A549 treated with Hydrocortisone at 1 μM for 4 hours (cell line): ENCODE data around the gene COX5A. TPM values are rescaled to one million over a fixed set of nuclear protein-coding genes. Genes with fewer than 3 reads are reported as not detected.

ENCODE experiments used
- total RNA-seq: library from RNA; stranded (reverse); fragments of 200-300 nt; extraction: Qiagen RNA extraction; gene quantifications from 5 replicates; pipeline ENCODE4 v1.2.3, GENCODE V29; 2022

Gene COX5A
- total RNA-seq, result 375 to 627 TPM (median 557 TPM) in 5 replicates

GRCh38 chr15:74937590-74938371 is at the start of gene COX5A:
TSS of gene COX5A (minus strand) at chr15:74938073. CDS start at chr15:74938014, 59 bp downstream.

GRCh38 chr15:74956648-74957475 is 19.0 kb upstream of the COX5A start, which contains the start of gene RPP25:
TSS of gene RPP25 (minus strand) at chr15:74956772. CDS start at chr15:74956583, 189 bp downstream.

GRCh38 chr15:74906450-74907162 is 31.3 kb downstream of the COX5A start, which contains the start of gene FAM219B:
TSS of gene FAM219B (minus strand) at chr15:74906851. CDS start at chr15:74906800, 51 bp downstream.

GRCh38 chr15:74889883-74890664 is 47.8 kb downstream of the COX5A start, which contains the start of gene MPI:
TSS of gene MPI (plus strand) at chr15:74890042. CDS start at chr15:74890074, 32 bp downstream.

GRCh38 chr15:74873036-74873755 is 64.7 kb downstream of the COX5A start, which contains the start of gene SCAMP2:
TSS of gene SCAMP2 (minus strand) at chr15:74873365. CDS start at chr15:74873255, 110 bp downstream.

Other genes with a start within 250 kb of the COX5A start
- 18.7 to 26.6 TPM (median 20.9 TPM) in 5 replicates for gene EDC3, start 242.0 kb downstream of the COX5A start, total RNA-seq
- gene CYP1A1, start 212.5 kb downstream of the COX5A start, total RNA-seq, result 1.4 to 2.5 TPM (median 1.8 TPM) in 5 replicates
- not detected in 5 replicates for gene CYP1A2, start 189.2 kb downstream of the COX5A start, total RNA-seq
- gene CSK, start 156.0 kb downstream of the COX5A start, total RNA-seq, result 59.4 to 74.2 TPM (median 63.1 TPM) in 5 replicates
- gene LMAN1L, start 125.2 kb downstream of the COX5A start, total RNA-seq, result 0.09 to 0.15 TPM in 2 of 5 replicates, not detected in the others
- gene CPLX3, start 111.4 kb downstream of the COX5A start, total RNA-seq, result 0.05 to 0.06 TPM in 2 of 5 replicates, not detected in the others
- 31.5 to 35.9 TPM (median 33.9 TPM) in 5 replicates for gene ULK3, start 94.9 kb downstream of the COX5A start, total RNA-seq
- gene SCAMP2, start 64.7 kb downstream of the COX5A start, total RNA-seq, result 62.6 to 67.1 TPM (median 64.1 TPM) in 5 replicates
- 27.3 to 43.1 TPM (median 29.9 TPM) in 5 replicates for gene MPI, start 48.0 kb downstream of the COX5A start, total RNA-seq
- 31.2 to 40.6 TPM (median 35.3 TPM) in 5 replicates for gene FAM219B, start 31.2 kb downstream of the COX5A start, total RNA-seq
- 19.2 to 26.0 TPM (median 25.6 TPM) in 5 replicates for gene RPP25, start 18.7 kb upstream of the COX5A start, total RNA-seq
- gene SCAMP5, start 57.5 kb upstream of the COX5A start, total RNA-seq, result 11.4 to 14.0 TPM (median 13.1 TPM) in 5 replicates
- gene PPCDC, start 85.5 kb upstream of the COX5A start, total RNA-seq, result 13.6 to 22.6 TPM (median 17.3 TPM) in 5 replicates